ENCODE data around the gene PI4KB.

PI4KB gene

DNA sequence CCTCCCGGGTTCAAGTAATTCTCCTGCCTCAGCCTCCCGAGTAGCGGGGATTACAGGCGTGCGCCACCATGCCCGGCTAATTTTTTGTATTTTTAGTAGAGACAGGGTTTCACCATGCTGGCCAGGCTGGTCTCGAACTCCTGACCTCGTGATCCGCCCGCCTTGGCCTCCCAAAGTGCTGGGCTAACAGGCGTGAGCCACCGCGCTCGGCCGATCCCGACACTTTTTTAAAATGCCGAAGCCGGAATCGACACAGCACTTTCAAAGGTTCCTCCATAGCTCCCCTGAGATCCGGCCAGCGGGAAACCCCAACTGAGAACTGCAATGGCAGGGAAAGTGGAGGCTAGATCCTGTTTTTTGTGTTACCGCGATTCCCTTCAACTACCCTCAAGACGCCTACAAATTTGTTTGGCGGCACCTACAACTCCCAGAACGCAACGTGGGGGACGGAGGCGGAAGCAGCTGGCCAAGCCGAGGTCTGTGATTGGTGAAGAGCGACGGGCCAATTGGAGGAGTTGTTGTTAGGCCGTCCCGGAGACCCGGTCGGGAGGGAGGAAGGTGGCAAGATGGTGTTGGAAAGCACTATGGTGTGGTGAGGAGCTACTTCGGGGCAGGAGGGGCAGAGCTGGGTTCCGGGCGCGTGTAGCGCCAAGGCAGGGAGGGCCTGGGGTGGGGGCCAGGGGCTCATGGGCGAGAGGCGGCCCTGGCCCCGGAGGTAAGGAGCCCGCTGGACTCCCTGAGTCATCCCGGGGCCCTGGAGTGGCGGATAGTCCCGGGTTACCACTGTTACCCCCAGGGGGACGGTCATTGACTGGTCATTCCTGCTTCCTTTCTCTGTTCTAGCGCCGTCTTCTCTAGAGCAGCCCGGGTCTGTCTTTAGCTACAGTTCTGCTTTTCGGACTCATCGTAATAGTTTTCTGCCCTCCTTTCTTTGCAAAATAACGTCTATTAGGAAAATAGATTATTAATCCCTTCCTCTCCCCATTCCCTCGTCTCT lies 72.7 kb downstream of the PI4KB start, which contains the start of gene PSMD4:
PSMD4 (plus strand) TSS at position 518 of the 997 bp plus-strand sequence; CDS start at position 567, 49 bp downstream.
- Mint-ChIP-seq H3K4me1 (peaks cover 29% of the 10 kb centered on the region), H3K9me3 (no peaks in the 10 kb centered on the region), H3K27ac (peak within 1 kb of the TSS; percentile 99), H3K4me3 (peak within 1 kb of the TSS; percentile 91), H3K27me3 (peaks cover 2% of the 10 kb centered on the region), H3K36me3 (ENCODE audit: low read depth) (peaks cover 28% of the 10 kb centered on the region)
- DNase-seq (peak; percentile 91), ATAC-seq (peak; percentile 98)

- Mint-ChIP-seq H3K27ac (no peak overlapping the region), H3K9me3 (no peaks in the 10 kb centered on the region)
Observed at GRCh38 chr1:151251656-151252470, 75.4 kb downstream of the PI4KB start.

GRCh38 chr1:151246786-151247185 lies 80.4 kb downstream of the PI4KB start:
- Mint-ChIP-seq H3K4me1 (no peaks in the 10 kb centered on the region), H3K27ac (no peak overlapping the region), H3K9me3 (no peaks in the 10 kb centered on the region), H3K36me3 (ENCODE audit: low read depth) (peaks cover 55% of the 10 kb centered on the region), H3K27me3 (no peaks in the 10 kb centered on the region), H3K4me3 (no peak overlapping the region)
- ATAC-seq: no peak
- DNase-seq: no peak

More at GRCh38 chr1:151251656-151252470, 75.4 kb downstream of the PI4KB start:
- H3K27me3 Mint-ChIP-seq: peaks cover 2% of the 10 kb centered on the region
- H3K36me3 Mint-ChIP-seq (ENCODE audit: low read depth): peaks cover 35% of the 10 kb centered on the region
- peaks cover 18% of the 10 kb centered on the region for H3K4me1 Mint-ChIP-seq
- DNase-seq: peak; percentile 51
- peak; percentile 42 for ATAC-seq
- H3K4me3 Mint-ChIP-seq: no peak overlapping the region

DNA sequence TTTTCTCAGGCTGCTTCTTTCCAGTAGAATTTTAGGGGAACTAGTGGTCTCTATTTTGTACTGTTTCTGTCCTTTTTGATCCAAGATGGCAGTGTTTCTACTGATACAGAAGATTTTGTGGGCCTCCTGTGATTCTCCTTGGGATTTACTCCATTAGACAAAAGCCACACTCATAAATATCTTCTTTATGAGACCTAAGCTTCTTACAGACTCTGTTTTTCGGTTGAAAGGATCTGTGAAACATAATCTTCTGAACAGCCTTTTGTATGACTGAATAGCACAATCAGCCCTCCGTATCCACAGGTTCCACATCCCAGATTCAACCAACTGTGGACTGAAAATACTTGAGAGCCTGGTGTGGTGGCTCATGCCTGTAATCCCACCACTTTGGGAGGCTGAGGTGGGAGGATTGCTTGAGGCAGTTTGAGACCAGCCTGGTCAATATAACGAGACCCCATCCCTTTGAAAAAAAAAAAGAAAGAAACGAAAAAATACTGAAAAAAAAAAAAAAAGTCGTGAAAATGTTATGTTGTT lies 83.5 kb downstream of the PI4KB start:
- no peaks in the 10 kb centered on the region for H3K27me3 Mint-ChIP-seq
- no peak overlapping the region for H3K4me3 Mint-ChIP-seq
- DNase-seq (no peak), ATAC-seq (no peak)
- H3K36me3 Mint-ChIP-seq (ENCODE audit: low read depth): peaks cover 61% of the 10 kb centered on the region
- no peaks in the 10 kb centered on the region for H3K4me1 Mint-ChIP-seq
- H3K27ac Mint-ChIP-seq: no peak overlapping the region
- H3K9me3 Mint-ChIP-seq: no peaks in the 10 kb centered on the region

DNA sequence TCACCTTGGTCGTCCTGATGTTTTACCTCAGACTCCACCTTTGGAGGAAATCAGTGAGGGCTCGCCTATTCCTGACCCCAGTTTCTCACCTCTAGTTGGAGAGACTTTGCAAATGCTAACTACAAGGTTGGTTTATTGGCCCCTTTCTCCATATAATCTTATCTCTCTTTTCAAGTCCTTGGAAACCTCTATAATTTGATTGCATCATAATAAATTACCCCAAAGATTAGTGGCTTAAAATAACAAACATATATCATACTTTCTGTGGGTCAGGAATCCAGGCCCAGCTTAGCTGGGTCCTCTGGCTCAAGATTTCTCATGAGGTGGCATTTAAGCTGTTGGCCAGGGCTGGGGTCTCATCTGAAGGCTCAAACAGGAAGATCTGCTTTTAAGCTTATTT lies 84.8 kb downstream of the PI4KB start:
- no peak for ATAC-seq
- no peaks in the 10 kb centered on the region for H3K9me3 Mint-ChIP-seq
- no peak overlapping the region for H3K4me3 Mint-ChIP-seq
- peaks cover 2% of the 10 kb centered on the region for H3K4me1 Mint-ChIP-seq
- DNase-seq: no peak
- no peak overlapping the region for H3K27ac Mint-ChIP-seq
- H3K27me3 Mint-ChIP-seq: no peaks in the 10 kb centered on the region
- H3K36me3 Mint-ChIP-seq (ENCODE audit: low read depth): peaks cover 60% of the 10 kb centered on the region

Measured in activated naive CD8-positive, alpha-beta T cell treated with anti-CD3 and anti-CD28 coated beads, Interleukin-2, amount 50 U/mL, for 24 hours (primary cell).